Heart left ventricle (tissue), 16 donors: Measurements from ENCODE around the gene ERH. TPM values are rescaled to one million over a fixed set of nuclear protein-coding genes. Genes with fewer than 3 reads are reported as not detected.

Experiments
- ATAC-seq, 4 donors: fragments of 200-7000 bp; cut with Tn5 transposase; one replicate each; pipeline ENCODE4 v1.9.1; 2020 to 2022; ENCODE audit warnings: moderate library complexity in 4 of 4, mild to moderate bottlenecking in 3 of 4, moderate number of reproducible peaks in 1 of 4
- DNase-seq, 5 donors: peaks; one replicate each; pipeline ENCODE4 v3.0.0-alpha.2; 2020
- H3K27ac ChIP-seq, 12 donors: fragments of 200-600 bp; sonication (generic) in 4 of 12; one replicate each; pipeline versions ENCODE4 v1.5.0 to v1.8.0; 2016 to 2022; ENCODE audit warnings: mild to moderate bottlenecking in 2 of 12
- H3K27me3 ChIP-seq, 9 donors: fragments of 200-600 bp; sonication (generic) in 2 of 9; one replicate each; pipeline versions ENCODE4 v1.5.1 to v1.8.0; 2016 to 2022; ENCODE audit warnings: mild to moderate bottlenecking in 3 of 9
- H3K36me3 ChIP-seq, 9 donors: fragments of 200-600 bp; sonication (generic) in 2 of 9; one replicate each; pipeline versions ENCODE4 v1.5.0 to v1.8.0; 2018 to 2022; ENCODE audit warnings: mild to moderate bottlenecking in 2 of 9
- H3K4me1 ChIP-seq, 12 donors: fragments of 200-600 bp; sonication (generic) in 4 of 12; one replicate each; pipeline versions ENCODE4 v1.5.0 to v1.8.0; 2016 to 2022; ENCODE audit warnings: mild to moderate bottlenecking in 3 of 12
- H3K4me3 ChIP-seq, 12 donors: fragments of 200-600 bp; sonication (generic) in 4 of 12; one replicate each; pipeline versions ENCODE4 v1.5.0 to v1.8.0; 2017 to 2022; ENCODE audit warnings: mild to moderate bottlenecking in 9 of 12, moderate library complexity in 4 of 12
- H3K9me3 ChIP-seq, 12 donors: fragments of 200-600 bp; sonication (generic) in 4 of 12; one replicate each; pipeline versions ENCODE4 v1.5.0 to v1.8.0; 2016 to 2022; ENCODE audit warnings: mild to moderate bottlenecking in 1 of 12
- CTCF ChIP-seq, 12 donors: fragments of 200-600 bp; sonication (generic) in 4 of 12; IDR thresholded peaks; one replicate each; pipeline versions ENCODE4 v1.5.0 to v1.8.0; 2018 to 2022; ENCODE audit warnings: antibody characterized with exemption in 12 of 12, mild to moderate bottlenecking in 5 of 12
- POLR2A ChIP-seq, 2 donors: fragments of 450-650 bp; IDR thresholded peaks; one replicate each; pipeline ENCODE4 v1.6.1; 2017; ENCODE audit warnings: antibody characterized with exemption in 2 of 2, mild to moderate bottlenecking in 2 of 2, moderate library complexity in 2 of 2
- WGBS, 4 donors: extraction: QIAGEN DNeasy Blood & Tissue Kit in 2 of 4; methylation state at CpG; one replicate each; pipeline versions ENCODE4 v1.1.5 to v1.1.7; 2013 to 2018; 5-methylcytosine and 5-hydroxymethylcytosine counted together
- intact Hi-C, 10 donors: fragments of 100-400 bp; cut with DNase I; formaldehyde crosslinking; loops; one replicate each; pipeline versions ENCODE4 v1.11.1 to v1.14.2; 2022
- polyA plus RNA-seq, 2 donors: library from polyadenylated mRNA; stranded (reverse); fragments of 200-250 nt; gene quantifications; one replicate each; pipeline ENCODE4 v1.2.3, GENCODE V29; 2013
- total RNA-seq, 9 donors: library from RNA; depleted of rRNA in 2 of 9; stranded (reverse); fragments of >200 nt in 2 of 9; fragmentation: NEBNext Ultra II Directional in 3 of 9; extraction: Animal tissue kit (Norgen Biotek cat#: 25700) in 3 of 9; gene quantifications; one replicate each; pipeline versions ENCODE4 v1.1.0 to v1.2.4, GENCODE V29; 2016 to 2023
- donor health status: ischemic (EF 13 %, LVEDD 7.1; RV severe dilation, severe dysfunction).
- donor health status: healthy with polysubstance abuse.
- donor health status: DM: no; HTN: yes; CAD: no.
- donor health status: DM: no; HTN: no; CAD: no.
- donor health status: ischemic (EF 25% LVEDD 6.9; RV normal size, moderate dysfunction).
- donor health status: ischemic (EF 25% LVEDD 5.7; RV mildly dilated, moderate dysfunction).
- donor health status: healthy.
- donor health status: DM: yes; HTN: yes; CAD: no.
- donor health status: ischemic (EF 35%, LVEDD 5.7; RV mildly dilated, moderate dysfunction).
- donor health status: nonischemic (EF 11% LVEDD 7.7; RV severe dilation, severe dysfunction).
- donor health status: DM: yes; HTN: yes; CAD: no.
- donor health status: PGD.
- donor health status: ischemic (EF 29% LVEDD 5.4; RV normal size, mild dysfunction).
- donor health status: nonischemic (EF 23%, LVEDD 6.1; RV moderate dilation, normal function).

ERH gene
- total and polyA plus RNA-seq, 11 donors = 44.3 to 147 (median 128) TPM

- H3K36me3 ChIP-seq = peaks cover 0 to 52% (median 36%) of the 10 kb centered on the region in 9 donors
- no peak for TF ChIP-seq POLR2A (IDR thresholded peaks at IDR 0.05)
- no peak for TF ChIP-seq CTCF (IDR thresholded peaks at IDR 0.05)
- intact Hi-C loops = loop anchor here in 1 of 10 donors (10.0 kb wide), 1 partner anchor 90 kb away; no protein-coding TSS in a partner anchor
- peaks cover 0 to 12% (median 0%) of the 10 kb centered on the region in 12 donors for H3K9me3 ChIP-seq
- 85 to 97% (median 96%) methylated on average over 3 of the region's 3 CpGs for WGBS, 4 donors
- no peaks in the 10 kb centered on the region for H3K4me1 ChIP-seq
- H3K27ac ChIP-seq = no peak overlapping the region
- no peak for ATAC-seq
- H3K4me3 ChIP-seq = no peak overlapping the region
- DNase-seq = no peak
- H3K27me3 ChIP-seq = no peaks in the 10 kb centered on the region
These were observed 22.9 kb downstream of the ERH start for GRCh38 chr14:69375182-69375581.

- DNase-seq = no peak
- H3K36me3 ChIP-seq = peaks cover 0 to 43% (median 26%) of the 10 kb centered on the region in 9 donors
- no peak for ATAC-seq
- H3K27ac ChIP-seq = no peak overlapping the region
- peaks cover 0 to 12% (median 0%) of the 10 kb centered on the region in 12 donors for H3K9me3 ChIP-seq
- TF ChIP-seq POLR2A (IDR thresholded peaks at IDR 0.05) = no peak
- TF ChIP-seq CTCF (IDR thresholded peaks at IDR 0.05) = no peak
- no peaks in the 10 kb centered on the region for H3K4me1 ChIP-seq
- intact Hi-C loops = loop anchor here in 1 of 10 donors (10.0 kb wide), 1 partner anchor 91 kb away; no protein-coding TSS in a partner anchor
- H3K27me3 ChIP-seq = no peaks in the 10 kb centered on the region
- H3K4me3 ChIP-seq = no peak overlapping the region
These were observed 23.9 kb downstream of the ERH start for GRCh38 chr14:69374235-69374634.

- no peaks in the 10 kb centered on the region for H3K27me3 ChIP-seq
- H3K4me1 ChIP-seq = no peaks in the 10 kb centered on the region
- ATAC-seq (no peak), DNase-seq (no peak)
- H3K9me3 ChIP-seq = peaks cover 0 to 12% (median 0%) of the 10 kb centered on the region in 12 donors
- intact Hi-C loops = loop anchor here in 1 of 10 donors (10.0 kb wide), 1 partner anchor 92 kb away; no protein-coding TSS in a partner anchor
- no peak overlapping the region for H3K4me3 ChIP-seq
- no peak overlapping the region for H3K27ac ChIP-seq
- 0 to 92% (median 47%) methylated on average over 1 of the region's 1 CpG for whole genome bisulfite sequencing, 4 donors
- TF ChIP-seq POLR2A (IDR thresholded peaks at IDR 0.05) (no peak), CTCF (IDR thresholded peaks at IDR 0.05) (no peak)
- peaks cover 0 to 39% (median 22%) of the 10 kb centered on the region in 9 donors for H3K36me3 ChIP-seq
These were observed 25.0 kb downstream of the ERH start for GRCh38 chr14:69373104-69373503.

- TF ChIP-seq CTCF (IDR thresholded peaks at IDR 0.05) (no peak), POLR2A (IDR thresholded peaks at IDR 0.05) (no peak)
- intact Hi-C loops = loop anchor here in 1 of 10 donors (10.0 kb wide), 1 partner anchor 93 kb away; no protein-coding TSS in a partner anchor
- peaks cover 0 to 12% (median 0%) of the 10 kb centered on the region in 12 donors for H3K9me3 ChIP-seq
- no peak overlapping the region for H3K4me3 ChIP-seq
- H3K27ac ChIP-seq = no peak overlapping the region
- ATAC-seq = no peak
- H3K36me3 ChIP-seq = peaks cover 0 to 39% (median 15%) of the 10 kb centered on the region in 9 donors
- no peak for DNase-seq
- 92 to 99% (median 98%) methylated on average over 3 of the region's 3 CpGs for WGBS, 4 donors
- H3K27me3 ChIP-seq = no peaks in the 10 kb centered on the region
- H3K4me1 ChIP-seq = no peaks in the 10 kb centered on the region
These were observed 26.0 kb downstream of the ERH start for GRCh38 chr14:69372146-69372545.
